HG03139 (cell line): ENCODE measurements around the gene IP6K3.

Experiments
- ATAC-seq: cut with Tn5 transposase; IDR thresholded peaks from one replicate; pipeline ENCODE4 v1.9.1; 2021; ENCODE audit not compliant: unreplicated experiment

The IP6K3 gene

DNA sequence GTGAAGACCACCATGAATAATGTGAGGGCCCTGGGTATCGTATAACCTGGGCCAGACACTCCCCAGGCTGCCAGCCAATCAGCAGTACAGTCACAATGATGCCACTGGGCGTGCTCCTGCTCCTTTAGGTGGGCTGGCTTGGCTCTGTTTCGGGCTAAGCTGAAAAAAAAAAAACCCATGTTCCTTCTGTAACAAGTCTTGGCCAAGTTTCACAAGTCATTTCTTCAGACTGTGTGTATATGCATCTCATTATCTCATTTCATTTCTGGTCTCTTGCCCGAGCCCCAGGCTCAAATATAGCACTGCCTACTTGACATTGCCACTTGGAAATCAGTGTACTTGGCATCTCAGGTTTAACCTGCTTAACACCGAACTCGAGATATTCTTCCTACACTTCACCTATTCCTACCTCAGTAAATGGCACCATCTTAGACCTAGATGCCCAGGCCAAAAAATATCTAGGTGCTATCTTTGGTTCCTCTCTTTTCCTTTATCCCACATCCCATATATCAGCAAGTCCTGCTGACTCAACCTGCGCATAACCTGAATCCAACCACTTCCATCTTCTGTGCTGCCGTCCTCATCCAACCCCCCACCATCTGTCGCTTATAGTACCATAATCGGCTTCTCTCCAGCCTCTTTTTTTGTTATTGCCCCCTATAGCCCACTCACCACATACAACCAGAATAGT, 37.0 kb downstream of the IP6K3 start:
- ATAC-seq: no peak

DNA sequence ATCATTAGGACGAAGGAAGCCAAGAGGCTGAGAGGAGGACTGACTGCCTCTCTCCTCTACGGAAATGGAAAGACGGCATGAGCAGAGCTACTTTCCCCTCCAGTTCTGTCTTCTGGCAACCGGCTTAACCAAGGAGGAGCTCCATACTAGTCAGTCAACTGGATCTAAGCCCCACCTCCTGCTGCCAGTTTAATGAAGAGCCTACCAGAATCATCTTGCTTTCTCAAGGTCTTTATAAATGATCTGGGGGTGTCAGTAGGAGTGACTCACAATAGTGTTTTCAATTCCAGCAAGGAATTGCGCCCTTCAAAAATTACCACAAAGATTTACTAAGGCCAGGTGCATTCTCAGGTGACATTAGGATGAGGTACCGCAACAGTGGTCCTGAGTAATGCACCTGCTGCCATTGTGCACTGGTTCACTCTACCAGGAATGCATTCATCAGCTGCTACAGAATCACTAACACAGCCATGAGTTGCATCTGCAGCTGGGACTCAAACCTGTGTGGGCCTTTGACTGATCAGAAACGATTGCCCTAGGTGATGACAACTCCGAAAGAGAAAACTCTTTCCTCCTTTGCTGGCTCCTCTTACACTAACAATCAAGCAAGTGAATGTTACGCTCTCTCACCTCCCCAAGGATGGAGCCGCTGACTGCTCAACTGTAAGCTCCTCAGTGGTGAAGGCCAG, 38.0 kb downstream of the IP6K3 start:
- no peak for ATAC-seq

GRCh38 chr6:33707771-33708170, 38.9 kb downstream of the IP6K3 start:
- no peak for ATAC-seq

DNA sequence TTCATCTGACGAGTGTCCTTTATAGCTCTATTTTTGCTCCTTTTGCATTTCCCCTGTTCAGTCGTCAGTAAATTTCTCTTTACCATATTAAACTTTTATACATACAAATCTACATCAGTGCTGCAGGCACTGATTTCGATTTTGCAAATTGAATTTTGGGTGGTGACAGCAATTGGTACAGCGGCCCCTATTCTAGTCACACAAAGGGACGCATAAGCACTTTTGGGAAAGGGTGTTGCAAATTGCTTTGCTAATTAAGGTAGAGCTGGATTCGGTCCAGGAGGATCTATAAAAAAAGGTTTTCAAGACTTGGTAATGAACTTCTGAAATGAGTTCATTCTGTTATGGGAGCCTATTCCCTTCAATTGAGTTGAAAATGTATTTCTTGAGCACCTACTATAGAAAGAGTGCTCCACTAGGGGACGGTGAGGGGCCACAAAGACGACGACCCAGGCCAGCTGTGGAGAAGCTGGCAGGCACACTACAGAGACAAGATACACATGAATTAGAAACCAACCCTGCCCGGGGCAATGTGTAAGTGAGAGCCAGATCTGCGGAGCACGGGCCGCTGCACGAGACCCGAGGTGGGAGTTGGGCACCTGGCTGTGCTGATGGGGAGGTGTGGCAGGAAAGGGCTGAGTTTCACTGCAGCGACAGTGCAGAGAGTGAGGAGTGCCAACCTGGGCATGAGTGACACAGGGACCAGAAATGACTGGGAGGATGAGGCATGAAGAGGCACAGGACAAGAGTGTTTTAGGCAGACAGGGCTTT, 40.6 kb downstream of the IP6K3 start:
- no peak for ATAC-seq

- ATAC-seq: no peak
These were observed 41.3 kb downstream of the IP6K3 start for GRCh38 chr6:33705268-33705885.

GRCh38 chr6:33704215-33705066, 42.3 kb downstream of the IP6K3 start:
- ATAC-seq: no peak

DNA sequence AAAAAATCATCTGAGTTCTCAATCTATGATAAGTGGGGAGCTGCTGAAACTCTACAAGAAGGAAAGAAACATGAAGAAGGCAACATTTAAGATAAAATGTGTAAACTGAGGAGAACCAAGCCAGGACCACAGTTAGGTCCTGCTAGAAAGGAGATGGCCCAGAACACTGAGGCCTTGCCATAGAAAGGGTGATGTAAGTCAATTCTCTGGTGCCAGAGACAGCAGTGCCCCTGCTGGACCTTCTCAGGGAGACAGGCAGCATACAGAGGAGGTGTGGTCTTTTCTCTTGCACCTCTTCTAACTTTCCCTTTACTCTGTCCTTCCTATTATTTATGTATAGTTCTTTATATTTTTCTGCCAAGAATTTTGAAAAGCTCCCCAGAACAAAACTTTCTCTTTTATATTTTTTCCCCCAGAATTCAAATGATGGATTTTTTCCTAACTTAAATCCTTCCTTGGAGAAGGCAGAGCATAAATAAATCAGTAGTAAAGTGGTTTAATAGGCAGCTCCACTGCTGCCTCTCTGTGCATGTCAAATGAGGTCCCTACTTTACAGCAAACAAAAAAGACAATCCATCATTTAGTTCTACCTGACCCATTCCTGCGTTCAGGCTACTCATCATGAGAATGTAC, 44.2 kb downstream of the IP6K3 start:
- no peak for ATAC-seq

DNA sequence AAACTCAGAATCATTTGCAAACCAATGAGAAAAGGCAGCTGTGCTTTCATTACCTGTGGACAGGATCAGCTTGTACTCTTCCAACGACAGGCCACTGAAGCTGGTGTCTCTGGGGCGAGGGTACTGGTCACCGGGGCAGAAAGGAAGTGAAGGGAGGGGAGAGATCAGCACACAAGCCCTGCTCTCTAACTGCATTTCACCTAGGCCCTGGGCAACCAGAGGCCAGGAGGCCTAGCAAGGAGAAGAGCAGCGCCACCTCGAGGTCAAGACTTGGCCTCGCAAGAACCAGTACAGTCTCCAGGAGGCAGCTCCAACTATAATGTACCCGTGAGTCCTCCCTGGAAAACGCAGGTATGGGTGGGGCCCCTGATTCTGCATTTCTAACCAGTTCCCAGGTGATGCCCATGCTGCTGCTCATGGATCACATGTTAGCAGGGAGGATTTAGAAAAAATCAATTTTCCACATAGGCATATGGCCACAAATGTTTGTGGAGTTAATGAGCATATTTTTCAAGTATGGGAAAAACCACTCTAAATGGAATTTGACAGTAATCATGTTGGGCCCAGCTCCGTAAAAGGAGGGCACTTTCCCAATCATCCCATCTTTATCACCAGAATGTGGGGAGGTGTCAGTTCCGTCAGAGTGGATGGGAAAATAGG, 46.2 kb downstream of the IP6K3 start:
- ATAC-seq: no peak

GRCh38 chr6:33699739-33700138, 47.0 kb downstream of the IP6K3 start:
- no peak for ATAC-seq

GRCh38 chr6:33699131-33699530, 47.6 kb downstream of the IP6K3 start:
- ATAC-seq: no peak

- ATAC-seq: no peak
These were observed 48.2 kb downstream of the IP6K3 start for GRCh38 chr6:33698494-33698893.

GRCh38 chr6:33697845-33698244, 48.9 kb downstream of the IP6K3 start:
- no peak for ATAC-seq

DNA sequence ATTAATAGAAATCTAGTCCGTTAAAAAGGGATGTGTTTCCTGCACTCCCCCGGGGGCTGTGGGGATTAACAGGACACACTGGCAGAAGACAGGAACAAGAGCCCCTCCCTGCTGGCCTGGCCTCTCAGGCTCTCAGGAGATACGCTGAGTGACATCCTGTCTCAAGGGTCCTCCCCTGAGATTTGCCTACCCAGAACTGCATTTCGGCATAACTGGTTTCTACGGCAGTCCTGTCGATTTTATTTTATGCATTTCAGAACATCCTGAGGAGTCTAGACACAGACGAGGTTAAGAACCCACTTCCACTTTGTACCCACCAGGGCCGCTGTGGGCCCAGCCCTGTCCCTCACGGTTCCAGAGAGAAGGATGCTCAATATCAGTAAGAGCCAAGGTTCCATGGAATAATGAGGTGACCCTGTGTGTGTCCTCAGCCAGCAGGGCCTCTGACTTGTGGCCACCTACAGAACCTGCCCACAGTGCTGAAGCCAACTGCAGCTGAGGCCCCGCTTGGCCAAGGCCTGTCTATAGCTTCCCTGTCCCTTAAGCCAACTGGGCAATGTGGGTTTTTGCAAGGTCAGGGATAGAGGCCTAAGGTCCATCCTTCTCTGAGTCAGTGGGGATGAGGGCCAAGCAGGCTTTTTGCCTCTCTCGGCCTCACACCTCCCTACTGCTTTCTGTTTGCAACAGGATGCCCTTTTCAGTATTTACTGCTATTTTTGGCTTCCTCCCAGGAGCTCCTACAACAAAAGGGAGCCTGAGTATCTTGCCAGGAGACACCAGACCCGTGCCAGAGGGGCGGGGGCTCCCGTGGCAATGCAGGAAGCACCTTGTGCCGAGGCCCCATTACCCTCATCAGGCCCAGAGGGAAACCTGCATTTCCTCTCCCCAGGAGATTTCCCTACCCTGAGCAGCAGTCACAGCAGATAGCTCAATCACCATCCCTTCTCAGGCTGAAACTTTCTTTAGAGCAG, 49.9 kb downstream of the IP6K3 start:
- no peak for ATAC-seq

- ATAC-seq: no peak
These were observed 50.6 kb downstream of the IP6K3 start for GRCh38 chr6:33696076-33696475.

DNA sequence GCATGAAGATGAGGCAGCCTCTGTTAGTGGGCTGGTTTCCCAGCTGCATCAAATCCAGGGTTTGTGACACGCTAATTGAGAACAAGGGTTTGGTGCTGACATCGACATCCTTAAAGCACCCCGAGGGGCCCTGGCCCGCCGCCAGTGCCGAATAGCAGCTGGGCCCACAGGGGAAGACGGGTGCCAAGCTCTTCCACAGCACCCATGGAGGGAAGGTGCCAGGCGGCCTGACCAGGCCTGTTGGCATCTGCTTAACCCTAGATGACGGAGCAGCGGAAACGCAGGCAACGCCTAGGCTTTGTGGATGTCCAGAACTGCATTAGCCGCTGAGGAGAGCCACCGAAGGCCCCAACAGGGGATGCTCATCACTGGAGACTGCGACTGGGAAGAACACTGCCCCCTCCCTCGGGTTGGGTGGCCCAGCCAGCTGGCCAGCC, 51.2 kb downstream of the IP6K3 start:
- ATAC-seq: no peak

GRCh38 chr6:33694977-33695376, 51.7 kb downstream of the IP6K3 start:
- no peak for ATAC-seq

- ATAC-seq: no peak
These were observed 52.2 kb downstream of the IP6K3 start for GRCh38 chr6:33694401-33694931.
